OCI-LY3 (cell line): Measurements from ENCODE around the gene SLC7A6OS.

Experiments used
- EZH2phosphoT487 ChIP-seq: fragments of 200-600 bp; shearing (Covaris generic); IDR thresholded peaks from 2 replicates; pipeline ENCODE4 v1.6.1; 2018; ENCODE audit warnings: antibody characterized with exemption, mixed run types, low read depth
- TF ChIP-seq, protein P1 (sequence below): fragments of 200-600, 300-600 bp; sonication (generic); IDR thresholded peaks from 2 replicates; pipeline ENCODE4 v1.5.1; 2014; ENCODE audit warnings: antibody characterized with exemption, low read length, low read depth

DNA sequence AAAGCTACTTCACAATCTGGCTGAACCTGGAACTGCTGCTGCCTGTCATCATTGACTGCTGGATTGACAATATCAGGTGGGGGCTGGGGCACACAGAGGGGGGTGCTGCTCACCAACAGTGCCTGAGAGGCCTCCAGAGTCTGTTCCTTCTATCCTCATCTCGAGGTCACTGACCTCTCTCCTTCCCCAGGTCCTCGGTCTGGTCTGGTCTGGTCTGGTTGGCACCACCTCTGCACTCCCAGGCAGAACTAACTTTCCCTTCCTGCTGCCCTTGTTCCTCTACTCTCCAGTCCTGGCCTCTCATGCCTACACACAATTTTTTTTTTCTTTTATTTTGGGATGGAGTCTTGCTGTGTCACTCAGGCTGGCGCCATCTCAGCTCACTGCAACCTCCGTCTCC, 61.4 kb downstream of the SLC7A6OS start:
- TF ChIP-seq, protein P1, sequence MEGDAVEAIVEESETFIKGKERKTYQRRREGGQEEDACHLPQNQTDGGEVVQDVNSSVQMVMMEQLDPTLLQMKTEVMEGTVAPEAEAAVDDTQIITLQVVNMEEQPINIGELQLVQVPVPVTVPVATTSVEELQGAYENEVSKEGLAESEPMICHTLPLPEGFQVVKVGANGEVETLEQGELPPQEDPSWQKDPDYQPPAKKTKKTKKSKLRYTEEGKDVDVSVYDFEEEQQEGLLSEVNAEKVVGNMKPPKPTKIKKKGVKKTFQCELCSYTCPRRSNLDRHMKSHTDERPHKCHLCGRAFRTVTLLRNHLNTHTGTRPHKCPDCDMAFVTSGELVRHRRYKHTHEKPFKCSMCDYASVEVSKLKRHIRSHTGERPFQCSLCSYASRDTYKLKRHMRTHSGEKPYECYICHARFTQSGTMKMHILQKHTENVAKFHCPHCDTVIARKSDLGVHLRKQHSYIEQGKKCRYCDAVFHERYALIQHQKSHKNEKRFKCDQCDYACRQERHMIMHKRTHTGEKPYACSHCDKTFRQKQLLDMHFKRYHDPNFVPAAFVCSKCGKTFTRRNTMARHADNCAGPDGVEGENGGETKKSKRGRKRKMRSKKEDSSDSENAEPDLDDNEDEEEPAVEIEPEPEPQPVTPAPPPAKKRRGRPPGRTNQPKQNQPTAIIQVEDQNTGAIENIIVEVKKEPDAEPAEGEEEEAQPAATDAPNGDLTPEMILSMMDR, result no peak
- no peak for TF ChIP-seq EZH2phosphoT487
